Measurements from ENCODE around the gene SLC22A17. TPM values are rescaled to one million over a fixed set of nuclear protein-coding genes. Genes with fewer than 3 reads are reported as not detected.
"Not testable (repeated sequence)": the region's sequence is repeated elsewhere in the genome, so short reads cannot be mapped to it uniquely, and the experiment has no call there.

The SLC22A17 gene
- total RNA-seq, 1 experiment from 2014 or later = 25.9 TPM

DNA sequence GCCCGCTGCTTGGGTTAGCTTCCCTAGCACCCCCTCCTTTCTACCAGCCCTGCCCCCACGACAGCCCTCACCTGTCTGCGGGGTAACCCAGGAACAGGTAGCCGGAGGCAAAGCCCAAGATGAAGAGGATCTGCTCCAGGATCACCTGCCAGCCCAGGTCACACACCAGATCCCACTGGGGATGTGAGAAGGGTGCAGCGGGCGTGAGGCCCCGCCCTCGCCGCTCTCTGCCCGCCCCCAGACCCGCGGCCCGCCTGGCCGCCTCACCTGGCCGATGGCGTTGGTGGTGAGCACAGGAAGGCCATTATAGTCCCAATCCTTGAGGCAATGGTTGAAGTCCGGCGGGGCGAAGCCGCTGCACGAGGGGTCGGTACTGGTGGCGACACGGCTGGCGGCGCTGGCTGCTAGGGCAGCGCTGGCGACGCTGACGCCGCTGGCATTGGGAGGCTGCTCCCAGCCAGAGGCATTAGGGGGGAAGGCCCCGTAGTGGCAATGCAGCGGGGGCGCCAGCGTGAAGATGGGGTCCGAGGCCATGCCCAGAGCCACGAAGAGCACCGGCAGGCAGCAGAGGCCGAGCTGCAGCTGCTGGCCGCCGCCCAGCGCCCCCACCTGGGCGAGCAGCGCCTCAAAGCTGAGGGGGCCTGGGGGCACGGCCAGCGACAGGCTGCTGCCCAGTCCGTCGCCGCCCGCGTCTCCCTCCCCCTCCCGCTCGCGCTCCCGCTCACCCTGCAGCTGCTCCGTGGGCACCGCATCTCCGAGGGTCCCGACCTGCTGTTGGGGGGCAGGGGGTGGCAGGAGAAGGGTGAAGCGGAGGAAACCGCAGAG is 794 bp downstream of the SLC22A17 start:
- DNase-seq (ENCODE audit: low spot score) = peak; percentile 54
- in situ Hi-C loops (cut with HindIII; ENCODE audit: low sequenced_read_pairs) = no loop called here

DNA sequence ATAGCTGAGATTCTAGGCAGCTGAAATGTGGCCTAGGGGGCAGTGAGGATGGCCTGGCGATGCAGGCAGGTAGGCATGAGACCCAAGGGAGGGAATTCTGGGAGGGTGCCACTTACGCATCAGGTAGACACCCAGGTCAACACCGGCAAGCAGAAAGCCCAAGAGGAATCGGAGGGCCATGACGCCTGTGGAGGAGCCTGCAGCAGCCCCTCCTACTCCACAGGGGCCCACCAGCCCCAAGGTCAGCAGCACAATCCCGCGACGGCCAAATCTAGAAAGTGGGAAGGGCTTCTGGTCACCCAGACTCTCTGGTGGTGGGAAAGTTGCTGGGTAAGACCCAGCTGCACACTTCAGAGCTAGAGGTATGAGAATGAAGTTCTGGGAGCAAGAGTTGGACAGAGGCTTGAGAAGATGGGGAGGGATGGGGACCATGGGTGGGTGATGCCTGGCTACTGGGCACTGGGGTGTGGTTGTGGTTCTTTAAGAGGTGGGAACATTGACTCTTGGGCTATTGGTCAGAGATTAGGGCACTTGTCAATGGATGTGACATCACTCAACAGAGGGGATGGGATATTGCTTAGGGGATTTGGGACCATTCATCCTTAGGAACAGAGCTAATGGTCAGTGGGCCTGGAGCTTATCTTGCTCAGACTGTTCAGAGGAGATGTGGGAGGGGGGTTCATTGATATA is 3.4 kb downstream of the SLC22A17 start:
- no peak for DNase-seq (ENCODE audit: low spot score)
- in situ Hi-C loops (cut with HindIII; ENCODE audit: low sequenced_read_pairs) = no loop called here

DNA sequence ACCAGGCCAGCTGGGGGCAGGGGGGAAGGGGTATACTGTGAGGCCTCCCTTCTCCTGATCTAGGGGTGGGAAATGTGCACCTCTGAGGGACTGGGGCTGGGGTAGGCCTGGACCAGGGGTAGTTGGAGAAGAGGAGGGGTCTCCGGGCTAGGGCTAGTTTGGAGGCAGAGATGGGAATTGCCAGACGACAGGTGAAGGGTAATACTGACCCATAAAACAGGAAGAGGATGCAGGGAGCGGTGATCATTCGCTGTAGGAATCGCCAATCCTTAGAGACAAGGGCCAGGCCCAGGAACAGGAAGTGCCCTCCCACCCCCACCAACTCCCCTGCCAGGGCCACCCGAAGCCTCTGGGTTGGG is 4.4 kb downstream of the SLC22A17 start:
- in situ Hi-C loops (cut with HindIII; ENCODE audit: low sequenced_read_pairs) = no loop called here
- DNase-seq (ENCODE audit: low spot score) = no peak

DNA sequence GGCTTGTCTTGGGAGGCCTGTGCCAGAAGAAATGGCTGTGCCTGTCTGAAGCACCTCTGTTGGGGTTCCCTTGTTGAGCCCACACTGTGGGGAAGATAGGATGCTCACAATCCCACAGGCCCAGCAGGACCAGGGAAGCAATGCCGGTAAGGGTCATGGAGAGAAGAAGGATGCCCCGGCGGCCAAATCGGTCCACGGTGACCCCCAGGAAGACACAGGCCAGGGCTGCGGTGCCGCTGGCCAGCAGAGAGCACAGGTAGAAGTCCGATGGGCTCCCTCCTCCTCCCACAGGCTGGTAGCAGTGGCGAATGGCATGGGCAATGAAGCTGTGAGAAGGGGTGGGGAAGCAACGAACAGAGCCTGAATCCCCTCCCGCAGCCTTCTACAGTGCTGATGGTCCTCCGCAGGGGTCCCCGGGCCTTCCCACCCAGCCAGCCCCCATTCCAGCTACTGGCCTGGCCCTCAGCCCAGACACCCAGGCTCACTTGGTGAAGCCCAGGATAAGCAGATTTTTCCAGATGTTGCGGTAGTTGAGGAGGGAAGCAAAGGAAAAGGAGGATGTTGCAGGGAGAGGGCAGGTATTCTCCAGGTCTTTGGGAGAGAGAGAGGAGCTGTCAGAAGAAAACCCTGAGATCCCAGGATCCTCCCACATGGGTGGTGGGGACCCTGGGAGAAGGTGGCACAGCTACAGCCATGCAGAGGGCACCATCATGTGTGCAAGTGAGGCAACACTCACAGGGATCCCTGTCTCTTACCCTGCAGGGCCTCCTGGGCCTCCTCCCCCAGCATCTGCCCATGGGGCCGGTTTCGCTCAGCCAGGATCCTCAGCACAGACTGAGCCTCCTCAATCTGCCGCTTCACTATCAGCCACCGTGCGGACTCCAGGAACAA is 5.0 kb downstream of the SLC22A17 start:
- no peak for DNase-seq (ENCODE audit: low spot score)
- in situ Hi-C loops (cut with HindIII; ENCODE audit: low sequenced_read_pairs) = no loop called here

DNA sequence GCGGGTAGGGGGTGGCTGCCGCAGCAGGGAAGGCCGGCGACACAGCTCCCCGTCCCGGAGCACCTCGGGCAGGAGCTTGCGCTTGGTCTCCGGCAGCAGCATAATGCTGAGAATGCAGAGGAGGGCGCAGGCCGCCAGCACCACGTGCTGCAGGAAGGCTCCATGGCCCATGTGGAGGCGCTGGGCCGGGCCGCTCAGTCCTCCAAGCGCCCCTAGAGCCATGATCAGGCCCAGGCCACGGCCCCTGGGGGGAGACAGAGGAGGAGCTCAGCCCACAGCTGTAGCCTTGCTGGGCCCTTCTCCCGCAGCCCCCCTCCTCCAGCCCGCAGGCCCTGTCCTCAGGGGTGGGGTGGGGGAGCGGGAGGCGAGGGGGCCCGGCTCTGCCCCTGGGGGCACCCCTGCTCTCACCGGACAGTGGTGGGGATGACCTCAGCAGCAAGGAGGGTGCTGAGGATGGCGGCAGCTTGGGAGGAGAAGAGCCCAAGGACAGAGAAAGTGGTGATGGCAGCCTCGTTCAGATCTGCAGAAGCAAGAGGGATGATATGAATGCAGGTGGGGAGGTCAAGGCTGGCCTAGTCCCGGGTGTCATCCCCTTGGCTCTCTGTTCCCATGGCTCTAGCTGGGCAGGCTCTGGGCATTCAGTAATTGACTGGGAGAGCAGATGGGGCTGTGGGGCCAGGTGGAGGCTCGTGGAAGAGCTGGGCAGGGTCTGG is 5.8 kb downstream of the SLC22A17 start:
- in situ Hi-C loops (cut with HindIII; ENCODE audit: low sequenced_read_pairs) = no loop called here

DNA sequence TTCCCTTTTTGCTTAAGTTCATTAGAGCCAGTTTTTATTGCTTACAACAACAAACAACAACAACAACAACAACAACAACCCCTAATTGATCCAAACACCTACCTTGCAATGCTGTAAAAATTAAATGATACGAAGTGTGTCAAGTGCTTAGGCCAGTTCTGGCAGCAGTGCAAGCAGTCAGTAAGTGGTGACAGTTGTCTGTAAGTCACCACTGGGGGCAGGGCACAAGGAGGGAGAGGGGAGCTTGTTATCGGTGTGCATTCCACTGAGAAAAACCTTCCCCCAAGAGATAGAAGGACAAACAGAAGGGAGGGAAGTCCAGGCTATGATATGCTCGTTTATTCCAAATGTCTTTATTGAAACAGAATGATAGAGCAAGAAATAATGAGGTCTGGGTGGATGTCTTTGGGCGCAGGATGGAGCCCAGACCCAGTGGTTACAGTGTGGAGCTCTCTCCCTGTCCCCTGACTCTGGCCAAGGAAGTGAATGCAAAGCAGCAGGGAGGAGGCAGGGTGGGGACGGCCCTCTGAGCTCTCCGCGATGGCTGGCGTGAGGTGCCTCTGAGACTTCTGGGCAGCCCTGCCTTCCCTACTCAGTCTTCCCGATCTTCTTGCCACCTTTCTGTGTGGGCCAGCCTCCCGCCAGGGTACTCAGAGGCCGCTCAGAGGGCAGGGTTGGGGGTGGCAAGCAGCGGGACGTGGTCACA is 6.5 kb downstream of the SLC22A17 start:
- no peak for DNase-seq (ENCODE audit: low spot score)
- in situ Hi-C loops (cut with HindIII; ENCODE audit: low sequenced_read_pairs) = no loop called here

More for the DNA sequence above, 5.8 kb downstream of the SLC22A17 start:
- DNase-seq (ENCODE audit: low spot score) = no peak

DNA sequence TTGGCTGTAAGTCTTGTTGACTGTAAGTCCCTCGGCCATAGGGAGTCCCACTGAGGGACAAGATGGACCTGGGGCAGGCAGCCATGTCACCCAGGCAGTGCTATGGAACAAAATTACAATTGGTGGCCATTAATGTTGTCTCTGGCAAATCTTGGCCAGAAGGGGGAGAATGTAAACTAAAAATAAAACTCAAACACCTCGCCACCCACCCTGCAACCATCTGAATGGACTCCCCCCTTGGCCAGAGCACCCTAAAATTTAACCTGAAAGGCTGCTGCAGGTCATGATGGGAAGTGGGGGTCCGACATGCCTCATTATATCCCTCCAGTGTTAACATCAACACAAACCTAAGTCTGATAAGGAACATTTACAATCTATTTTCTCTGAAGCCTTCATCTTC is 8.2 kb downstream of the SLC22A17 start:
- no peak for DNase-seq (ENCODE audit: low spot score)
- in situ Hi-C loops (cut with HindIII; ENCODE audit: low sequenced_read_pairs) = no loop called here

DNA sequence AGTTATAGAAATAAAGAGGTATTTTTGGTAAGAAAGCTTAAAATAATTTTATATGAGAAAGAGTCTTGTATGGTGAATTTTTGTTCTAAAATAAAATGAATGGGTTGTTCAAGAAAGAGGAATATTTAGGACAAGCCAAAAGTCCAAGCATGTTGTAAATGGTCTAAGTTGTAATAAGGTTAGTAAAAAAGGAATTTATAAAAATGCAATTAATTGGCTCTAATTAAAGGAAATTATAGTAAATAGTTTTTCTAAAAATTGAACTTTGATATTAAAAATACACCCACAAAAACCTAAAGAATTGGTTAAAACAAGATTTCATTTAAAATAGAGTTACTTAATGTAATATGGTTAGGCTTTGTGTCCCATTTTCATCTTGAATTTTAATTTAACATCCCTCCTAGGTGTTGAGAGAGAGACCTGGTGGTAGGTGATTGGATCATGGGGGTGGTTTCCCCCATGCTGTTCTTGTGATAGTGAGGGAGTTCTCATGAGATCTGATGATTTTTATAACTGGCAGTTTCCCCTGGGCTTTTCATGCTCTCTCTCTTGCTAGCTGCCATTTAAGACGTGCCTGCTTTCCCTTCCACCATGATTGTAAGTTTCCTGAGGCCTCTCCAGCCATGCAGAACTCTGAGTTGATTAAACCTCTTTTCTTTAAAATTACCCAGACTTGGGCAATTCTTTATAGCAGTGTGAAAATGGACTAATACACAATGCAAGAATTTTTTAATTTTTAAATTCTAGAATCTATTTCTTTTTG is 13.0 kb downstream of the SLC22A17 start:
- in situ Hi-C loops (cut with HindIII; ENCODE audit: low sequenced_read_pairs) = no loop called here
- no peak for DNase-seq (ENCODE audit: low spot score)

DNA sequence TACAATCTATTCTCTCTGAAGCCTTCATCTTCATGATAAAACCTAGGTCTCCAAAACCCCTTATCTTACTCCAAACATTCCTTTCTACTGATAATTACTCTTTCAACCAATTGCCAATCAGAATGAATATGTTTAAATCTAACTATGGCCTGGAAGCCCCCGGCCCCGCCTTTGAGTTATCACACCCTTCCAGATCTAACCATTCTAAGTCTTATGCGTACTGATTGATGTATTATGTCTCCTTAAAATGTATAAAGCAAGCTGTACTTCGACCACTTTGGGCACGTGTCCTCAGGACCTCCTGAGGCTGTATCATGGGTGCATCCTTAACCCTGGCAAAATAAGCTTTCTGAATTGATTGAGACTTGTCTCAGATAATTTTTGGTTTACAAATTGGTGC is 17.1 kb downstream of the SLC22A17 start:
- no peak for DNase-seq (ENCODE audit: low spot score)
- in situ Hi-C loops (cut with HindIII; ENCODE audit: low sequenced_read_pairs) = no loop called here

DNA sequence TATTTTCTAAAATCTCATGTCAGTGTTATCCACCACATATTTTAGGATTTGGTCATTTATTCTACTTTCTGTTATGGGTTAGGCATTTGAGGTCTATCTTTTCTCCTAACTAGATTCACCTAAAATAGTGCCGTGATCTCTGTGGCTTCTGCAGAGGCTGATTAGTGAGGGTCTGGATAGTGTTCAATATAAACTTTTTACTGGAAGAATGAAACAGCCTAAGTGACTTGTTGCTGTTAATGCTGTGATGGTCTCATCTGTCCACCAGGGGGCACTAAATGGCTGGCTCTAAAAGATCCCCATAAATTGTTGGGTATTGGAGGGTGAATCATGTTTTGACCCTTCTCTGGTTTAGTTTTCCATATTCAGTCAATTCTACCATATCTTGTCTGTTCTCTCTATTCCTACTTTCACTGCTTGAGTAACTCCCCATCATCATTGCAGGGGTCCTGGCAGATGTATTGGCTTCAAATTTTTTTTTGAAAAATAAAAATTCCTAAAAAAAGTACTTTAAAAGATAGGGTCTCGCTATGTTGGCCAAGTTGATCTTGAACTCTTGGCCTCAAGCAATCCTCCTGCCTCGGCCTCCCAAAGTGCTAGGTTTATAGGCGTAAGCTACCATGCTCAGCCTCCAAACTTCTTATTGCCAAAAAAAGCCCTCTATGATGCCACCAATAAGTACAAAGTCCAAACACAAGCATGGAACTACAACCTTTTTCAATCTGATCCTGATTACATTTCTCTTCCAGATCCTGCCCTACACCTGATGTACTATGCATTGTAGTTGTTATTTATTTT is 24.5 kb downstream of the SLC22A17 start:
- in situ Hi-C loops (cut with HindIII; ENCODE audit: low sequenced_read_pairs) = no loop called here
- peak; percentile 86 for DNase-seq (ENCODE audit: low spot score)

DNA sequence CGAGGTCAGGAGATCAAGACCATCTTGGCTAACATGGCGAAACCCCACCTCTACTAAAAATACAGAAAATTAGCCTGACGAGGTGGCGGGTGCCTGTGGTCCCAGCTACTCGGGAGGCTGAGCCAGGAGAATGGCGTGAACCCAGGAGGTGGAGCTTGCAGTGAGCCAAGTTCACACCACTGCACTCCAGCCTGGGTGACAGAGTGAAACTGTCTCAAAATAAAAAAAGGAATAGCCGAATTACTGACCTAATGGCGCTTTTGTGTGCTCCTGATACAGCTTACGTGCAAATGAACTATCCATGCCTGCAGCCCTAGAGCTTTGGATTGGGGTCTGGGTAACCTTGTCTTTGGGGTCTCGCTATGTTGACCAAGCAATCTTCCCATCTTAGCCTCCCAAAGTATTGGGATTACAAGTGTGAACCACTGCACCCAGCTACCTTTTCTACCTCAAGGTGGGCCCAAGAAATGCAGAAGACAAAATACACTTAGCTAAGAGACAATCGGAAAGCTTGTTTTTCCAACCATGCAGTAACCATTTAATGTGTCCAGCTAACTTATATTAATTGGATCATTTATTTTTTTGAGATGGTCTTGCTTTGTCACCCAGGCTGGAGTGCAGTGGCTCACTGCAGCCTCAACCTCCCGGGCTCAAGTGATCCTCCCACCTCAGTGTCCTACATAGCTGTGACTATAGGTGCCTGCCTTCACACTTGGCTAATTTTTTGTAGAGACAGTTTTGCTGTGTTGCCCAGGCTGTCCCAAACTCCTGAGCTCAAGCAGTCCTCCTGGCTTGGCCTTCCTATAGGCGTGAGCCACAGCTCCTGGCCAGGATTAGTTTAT is 26.0 kb downstream of the SLC22A17 start:
- in situ Hi-C loops (cut with HindIII; ENCODE audit: low sequenced_read_pairs) = no loop called here
- DNase-seq (ENCODE audit: low spot score) = no peak

DNA sequence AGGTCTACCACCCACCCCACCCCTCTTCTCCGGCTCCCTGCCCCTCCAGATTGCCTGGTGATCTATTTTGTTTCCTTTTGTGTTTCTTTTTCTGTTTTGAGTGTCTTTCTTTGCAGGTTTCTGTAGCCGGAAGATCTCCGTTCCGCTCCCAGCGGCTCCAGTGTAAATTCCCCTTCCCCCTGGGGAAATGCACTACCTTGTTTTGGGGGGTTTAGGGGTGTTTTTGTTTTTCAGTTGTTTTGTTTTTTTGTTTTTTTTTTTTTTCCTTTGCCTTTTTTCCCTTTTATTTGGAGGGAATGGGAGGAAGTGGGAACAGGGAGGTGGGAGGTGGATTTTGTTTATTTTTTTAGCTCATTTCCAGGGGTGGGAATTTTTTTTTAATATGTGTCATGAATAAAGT is 26.9 kb downstream of the SLC22A17 start:
- in situ Hi-C loops (cut with HindIII; ENCODE audit: low sequenced_read_pairs); DNase-seq (ENCODE audit: low spot score): not testable (repeated sequence)

DNA sequence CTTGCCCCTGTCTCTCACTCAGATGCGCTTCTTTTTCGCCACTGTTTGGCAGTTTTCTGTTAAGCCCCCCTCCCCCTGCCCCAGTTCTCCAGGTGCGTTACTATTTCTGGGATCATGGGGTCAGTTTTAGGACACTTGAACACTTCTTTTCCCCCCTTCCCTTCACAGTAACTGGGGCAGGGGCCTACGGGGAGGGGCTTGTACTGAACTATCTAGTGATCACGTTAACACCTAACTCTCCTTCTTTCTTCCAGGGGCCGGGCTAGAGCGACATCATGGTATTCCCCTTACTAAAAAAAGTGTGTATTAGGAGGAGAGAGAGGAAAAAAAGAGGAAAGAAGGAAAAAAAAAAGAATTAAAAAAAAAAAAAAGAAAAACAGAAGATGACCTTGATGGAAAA is 27.7 kb downstream of the SLC22A17 start:
- in situ Hi-C loops (cut with HindIII; ENCODE audit: low sequenced_read_pairs) = no loop called here
- no peak for DNase-seq (ENCODE audit: low spot score)

DNA sequence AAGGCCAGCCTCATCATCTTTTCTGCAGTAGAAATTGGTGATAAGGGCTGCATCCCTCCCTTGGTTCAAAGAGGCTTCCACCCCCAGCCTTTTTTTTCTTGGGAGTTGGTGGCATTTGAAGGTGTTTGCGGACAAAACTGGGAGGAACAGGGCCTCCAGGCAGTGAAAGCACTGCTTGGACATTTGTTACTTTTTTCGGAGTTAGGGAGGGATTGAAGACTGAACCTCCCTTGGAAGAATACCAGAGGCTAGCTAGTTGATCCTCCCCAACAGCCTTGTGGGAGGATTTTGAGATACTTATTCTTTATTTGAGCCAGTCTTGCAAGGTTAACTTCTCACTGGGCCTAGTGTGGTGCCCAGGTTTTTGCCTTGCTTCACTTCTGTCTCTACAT is 28.2 kb downstream of the SLC22A17 start:
- in situ Hi-C loops (cut with HindIII; ENCODE audit: low sequenced_read_pairs) = no loop called here
- no peak for DNase-seq (ENCODE audit: low spot score)

DNA sequence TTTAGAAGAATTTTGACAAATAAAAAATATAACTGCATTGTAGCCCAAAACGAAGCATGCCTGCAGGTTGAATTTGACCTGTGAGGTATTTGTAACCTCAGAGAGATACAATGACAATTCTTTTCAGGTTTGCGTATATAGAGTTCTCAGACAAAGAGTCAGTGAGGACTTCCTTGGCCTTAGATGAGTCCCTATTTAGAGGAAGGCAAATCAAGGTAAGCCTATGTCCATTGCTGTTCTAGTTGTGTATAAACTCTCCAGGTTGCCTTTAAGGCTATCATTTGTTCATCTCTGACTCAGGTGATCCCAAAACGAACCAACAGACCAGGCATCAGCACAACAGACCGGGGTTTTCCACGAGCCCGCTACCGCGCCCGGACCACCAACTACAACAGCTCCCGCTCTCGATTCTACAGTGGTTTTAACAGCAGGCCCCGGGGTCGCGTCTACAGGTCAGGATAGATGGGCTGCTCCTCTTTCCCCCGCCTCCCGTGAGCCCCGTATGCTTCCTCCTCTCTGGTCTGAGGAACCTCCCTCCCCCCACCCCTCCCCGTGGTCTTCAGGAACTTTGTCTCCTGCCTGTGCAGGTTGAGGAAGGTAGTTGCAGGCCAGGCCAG is 28.7 kb downstream of the SLC22A17 start:
- DNase-seq (ENCODE audit: low spot score) = no peak
- in situ Hi-C loops (cut with HindIII; ENCODE audit: low sequenced_read_pairs) = no loop called here

Data from G401 (cell line).